Heart right ventricle (tissue), 16 donors: ENCODE data around the gene ATG14. TPM values are rescaled to one million over a fixed set of nuclear protein-coding genes. Genes with fewer than 3 reads are reported as not detected.

ENCODE experiments used
- ATAC-seq, 8 donors: fragments of 200-7000 bp; cut with Tn5 transposase; one replicate each; pipeline ENCODE4 v1.9.1; 2020; ENCODE audit warnings: mild to moderate bottlenecking in 8 of 8, moderate library complexity in 8 of 8, moderate number of reproducible peaks in 1 of 8
- DNase-seq, 2 donors: peaks; one replicate each; pipeline ENCODE4 v3.0.0-alpha.2; 2020
- H3K27ac ChIP-seq, 10 donors: fragments of 200-600 bp; sonication (generic) in 2 of 10; one replicate each; pipeline versions ENCODE4 v1.5.0 to v1.8.0; 2020 to 2022; ENCODE audit warnings: mild to moderate bottlenecking in 3 of 10
- H3K27me3 ChIP-seq, 7 donors: fragments of 200-600 bp; one replicate each; pipeline ENCODE4 v1.8.0; 2021 to 2022; ENCODE audit warnings: mild to moderate bottlenecking in 2 of 7
- H3K36me3 ChIP-seq, 9 donors: fragments of 200-600 bp; sonication (generic) in 1 of 9; one replicate each; pipeline versions ENCODE4 v1.5.0 to v1.8.0; 2020 to 2022; ENCODE audit warnings: mild to moderate bottlenecking in 2 of 9
- H3K4me1 ChIP-seq, 9 donors: fragments of 200-600 bp; sonication (generic) in 1 of 9; one replicate each; pipeline versions ENCODE4 v1.5.0 to v1.8.0; 2020 to 2022; ENCODE audit warnings: mild to moderate bottlenecking in 4 of 9
- H3K4me3 ChIP-seq, 10 donors: fragments of 200-600 bp; sonication (generic) in 2 of 10; one replicate each; pipeline versions ENCODE4 v1.5.0 to v1.8.0; 2020 to 2022; ENCODE audit warnings: mild to moderate bottlenecking in 7 of 10, moderate library complexity in 2 of 10
- H3K9me3 ChIP-seq, 11 donors: fragments of 200-600 bp in 10 of 11; sonication (generic) in 2 of 11; one replicate each; pipeline versions ENCODE4 v1.5.0 to v1.8.0; 2013 to 2022; ENCODE audit warnings: mild to moderate bottlenecking in 2 of 11, control low read depth in 1 of 11, moderate library complexity in 1 of 11
- WGBS, 2 donors: extraction: QIAGEN DNeasy Blood & Tissue Kit; methylation state at CpG; one replicate each; pipeline ENCODE4 v1.1.7; 2013; ENCODE audit warnings: inconsistent platforms in 1 of 2; 5-methylcytosine and 5-hydroxymethylcytosine counted together
- intact Hi-C, 10 donors: fragments of 100-400 bp; cut with DNase I; formaldehyde crosslinking; loops; one replicate each; pipeline versions ENCODE4 v1.11.1 to v1.14.2; 2022
- polyA plus RNA-seq, 2 donors: library from polyadenylated mRNA; stranded (reverse); fragments of 200-250 nt; gene quantifications; one replicate each; pipeline ENCODE4 v1.2.3, GENCODE V29; 2013
- total RNA-seq, 10 donors: library from RNA; stranded (reverse); fragmentation: NEBNext Ultra II Directional in 3 of 10; extraction: Animal tissue kit (Norgen Biotek cat#: 25700) in 3 of 10; gene quantifications; one replicate each; pipeline versions ENCODE4 v1.2.1 to v1.2.4, GENCODE V29; 2021 to 2023
- TF ChIP-seq, protein P1 (sequence below), 9 donors: fragments of 200-600 bp; sonication (generic) in 2 of 9; IDR thresholded peaks; one replicate each; pipeline versions ENCODE4 v1.5.0 to v1.8.0; 2021 to 2022; ENCODE audit warnings: antibody characterized with exemption in 9 of 9, mild to moderate bottlenecking in 5 of 9, moderate library complexity in 1 of 9
- donor health status: Arrhythmogenic right ventricular cardiomyopathy.
- donor health status: ischemic (EF 13 %, LVEDD 7.1; RV severe dilation, severe dysfunction).
- donor health status: healthy with polysubstance abuse.
- donor health status: DM: no; HTN: yes; CAD: no.
- donor health status: DM: no; HTN: no; CAD: no.
- donor health status: ischemic (EF 25% LVEDD 6.9; RV normal size, moderate dysfunction).
- donor health status: ischemic (EF 25% LVEDD 5.7; RV mildly dilated, moderate dysfunction).
- donor health status: healthy.
- donor health status: DM: yes; HTN: yes; CAD: no.
- donor health status: Ischemic cardiomyopathy.
- donor health status: ischemic (EF 35%, LVEDD 5.7; RV mildly dilated, moderate dysfunction).
- donor health status: nonischemic (EF 11% LVEDD 7.7; RV severe dilation, severe dysfunction).
- donor health status: DM: yes; HTN: yes; CAD: no.
- donor health status: PGD.
- donor health status: ischemic (EF 29% LVEDD 5.4; RV normal size, mild dysfunction).
- donor health status: nonischemic (EF 23%, LVEDD 6.1; RV moderate dilation, normal function).

ATG14 gene
- total and polyA plus RNA-seq, 12 donors: 3.5 to 21.9 (median 15.3) TPM

DNA sequence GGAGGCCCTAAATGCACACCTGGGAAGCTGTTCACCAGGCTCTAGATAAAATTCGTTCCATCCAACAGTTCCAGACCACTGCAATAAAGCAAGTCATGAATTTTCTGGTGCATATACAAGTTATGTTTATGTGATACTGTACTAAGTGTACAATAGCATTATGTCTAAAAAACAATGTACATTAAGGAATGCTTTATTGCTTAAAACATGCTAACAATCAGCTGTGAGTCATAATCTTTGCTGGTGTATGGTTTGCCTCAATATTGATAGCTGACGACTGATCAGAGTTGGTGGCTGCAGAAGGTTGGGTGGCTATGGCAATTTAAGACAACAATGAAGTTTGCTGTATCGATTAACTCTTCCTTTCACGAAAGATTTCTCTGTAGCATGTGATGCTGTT, 52.3 kb downstream of the ATG14 start:
- H3K27ac ChIP-seq: no peak overlapping the region
- DNase-seq: no peak
- no peaks in the 10 kb centered on the region for H3K9me3 ChIP-seq
- no peak for ATAC-seq
- no peak overlapping the region for H3K4me3 ChIP-seq
- WGBS, 2 donors: 91 to 94% methylated on average over 4 of the region's 4 CpGs
- TF ChIP-seq, protein P1, sequence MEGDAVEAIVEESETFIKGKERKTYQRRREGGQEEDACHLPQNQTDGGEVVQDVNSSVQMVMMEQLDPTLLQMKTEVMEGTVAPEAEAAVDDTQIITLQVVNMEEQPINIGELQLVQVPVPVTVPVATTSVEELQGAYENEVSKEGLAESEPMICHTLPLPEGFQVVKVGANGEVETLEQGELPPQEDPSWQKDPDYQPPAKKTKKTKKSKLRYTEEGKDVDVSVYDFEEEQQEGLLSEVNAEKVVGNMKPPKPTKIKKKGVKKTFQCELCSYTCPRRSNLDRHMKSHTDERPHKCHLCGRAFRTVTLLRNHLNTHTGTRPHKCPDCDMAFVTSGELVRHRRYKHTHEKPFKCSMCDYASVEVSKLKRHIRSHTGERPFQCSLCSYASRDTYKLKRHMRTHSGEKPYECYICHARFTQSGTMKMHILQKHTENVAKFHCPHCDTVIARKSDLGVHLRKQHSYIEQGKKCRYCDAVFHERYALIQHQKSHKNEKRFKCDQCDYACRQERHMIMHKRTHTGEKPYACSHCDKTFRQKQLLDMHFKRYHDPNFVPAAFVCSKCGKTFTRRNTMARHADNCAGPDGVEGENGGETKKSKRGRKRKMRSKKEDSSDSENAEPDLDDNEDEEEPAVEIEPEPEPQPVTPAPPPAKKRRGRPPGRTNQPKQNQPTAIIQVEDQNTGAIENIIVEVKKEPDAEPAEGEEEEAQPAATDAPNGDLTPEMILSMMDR (IDR thresholded peaks at IDR 0.05): no peak
- H3K4me1 ChIP-seq: peaks cover 0 to 13% (median 0%) of the 10 kb centered on the region in 9 donors
- intact Hi-C loops: loop anchor here in 3 of 10 donors (5.0 to 10.0 kb wide), 2 partner anchors 92 to 145 kb away; no protein-coding TSS in a partner anchor
- H3K27me3 ChIP-seq: no peaks in the 10 kb centered on the region
- peaks cover 0 to 44% (median 3%) of the 10 kb centered on the region in 9 donors for H3K36me3 ChIP-seq

DNA sequence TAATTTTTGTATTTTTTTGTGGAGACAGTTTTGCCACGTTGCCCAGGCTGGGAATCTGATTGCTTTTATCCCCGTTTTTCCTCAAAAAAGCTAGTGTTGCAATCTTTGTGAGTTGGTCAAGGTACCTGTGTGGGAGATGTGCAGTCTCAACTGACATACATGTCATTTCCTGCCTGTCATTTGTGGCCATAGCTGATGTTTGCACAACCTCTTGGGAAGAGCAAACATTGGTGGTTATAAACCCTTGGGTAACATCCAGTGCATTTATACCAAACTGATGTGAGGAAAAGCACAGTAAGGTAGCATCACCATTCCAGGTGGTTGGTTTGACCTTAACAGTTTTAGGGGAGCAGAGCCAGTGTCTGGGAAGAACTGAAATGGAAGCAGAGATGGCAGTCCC, 54.7 kb downstream of the ATG14 start:
- H3K9me3 ChIP-seq: no peaks in the 10 kb centered on the region

DNA sequence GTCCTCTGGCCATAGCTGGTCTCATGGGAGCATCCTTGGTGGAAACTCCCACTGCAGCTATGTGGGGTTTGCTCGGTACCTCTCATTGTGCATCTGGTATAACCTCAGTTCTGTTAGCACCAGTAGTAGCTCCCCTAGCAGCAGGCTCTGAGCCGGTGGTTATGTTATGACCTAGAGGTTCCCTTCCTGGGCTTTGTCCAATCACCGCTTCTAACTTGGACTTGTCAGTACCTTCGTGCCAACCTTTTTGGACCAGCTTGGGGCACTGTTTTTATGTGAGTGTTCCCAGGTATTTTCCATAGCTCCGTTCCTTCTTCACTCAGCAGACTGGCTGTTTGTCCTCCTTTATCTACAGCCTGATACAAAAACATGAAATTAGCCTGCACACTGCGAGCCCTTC, 55.7 kb downstream of the ATG14 start:
- intact Hi-C loops: loop anchor here in 5 of 10 donors (2.0 to 10.0 kb wide), 3 partner anchors 85 to 141 kb away; partner anchors contain the start of gene FBXO34 (in 3 of the 5)
- Histone ChIP-seq H3K36me3 (peaks cover 0 to 57% (median 20%) of the 10 kb centered on the region in 9 donors), H3K27me3 (no peaks in the 10 kb centered on the region), H3K4me1 (peaks cover 0 to 18% (median 0%) of the 10 kb centered on the region in 9 donors), H3K27ac (peak overlapping the region in 1 of 10 donors; percentile 34), H3K4me3 (no peak overlapping the region), H3K9me3 (no peaks in the 10 kb centered on the region)
- WGBS, 2 donors: 56 to 78% methylated on average over 6 of the region's 6 CpGs
- TF ChIP-seq, protein P1 (IDR thresholded peaks at IDR 0.05): no peak
- ATAC-seq: peak in 5 of 8 donors; percentile 37 to 64 (median 43)
- no peak for DNase-seq

More for the DNA sequence above, 54.7 kb downstream of the ATG14 start:
- Histone ChIP-seq H3K27me3 (no peaks in the 10 kb centered on the region), H3K27ac (no peak overlapping the region), H3K4me1 (peaks cover 0 to 18% (median 0%) of the 10 kb centered on the region in 9 donors), H3K36me3 (peaks cover 0 to 49% (median 10%) of the 10 kb centered on the region in 9 donors), H3K4me3 (no peak overlapping the region)
- ATAC-seq (no peak), DNase-seq (no peak)
- TF ChIP-seq, protein P1 (IDR thresholded peaks at IDR 0.05): no peak
- WGBS, 2 donors: 88% methylated on average over 2 of the region's 2 CpGs
- intact Hi-C loops: loop anchor here in 3 of 10 donors (5.0 to 10.0 kb wide), 2 partner anchors 90 to 142 kb away; no protein-coding TSS in a partner anchor

DNA sequence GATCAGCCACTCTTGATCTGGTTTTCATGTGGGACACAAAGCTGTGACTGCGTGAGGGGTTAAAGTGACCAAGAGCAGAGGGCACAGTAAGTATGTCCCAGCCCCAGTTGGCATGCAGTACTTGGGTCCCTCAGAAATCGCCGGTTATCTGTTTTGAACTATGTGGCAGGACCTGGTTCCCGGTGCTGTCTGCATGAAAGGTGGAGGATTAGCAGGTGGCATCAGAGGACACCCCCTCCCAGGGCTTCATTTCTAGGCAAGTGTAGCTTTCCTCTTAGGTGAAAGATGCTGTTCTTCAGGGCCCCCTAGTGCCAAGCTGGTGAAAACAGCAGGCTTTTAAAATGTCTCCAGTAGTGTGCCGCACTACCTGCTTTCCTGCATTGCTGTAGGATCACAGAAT, 57.1 kb downstream of the ATG14 start:
- TF ChIP-seq, protein P1 (IDR thresholded peaks at IDR 0.05): peak; percentile 18 to 73 (median 59)
- Histone ChIP-seq H3K4me3 (no peak overlapping the region), H3K9me3 (no peaks in the 10 kb centered on the region), H3K36me3 (peaks cover 0 to 67% (median 26%) of the 10 kb centered on the region in 9 donors), H3K27ac (no peak overlapping the region), H3K4me1 (peaks cover 0 to 18% (median 0%) of the 10 kb centered on the region in 9 donors), H3K27me3 (no peaks in the 10 kb centered on the region)
- WGBS, 2 donors: 36 to 47% methylated on average over 5 of the region's 5 CpGs
- peak in 1 of 2 donors; percentile 53 for DNase-seq
- ATAC-seq: peak; percentile 40 to 89 (median 78)
- intact Hi-C loops: loop anchor here in 9 of 10 donors (1.0 to 10.0 kb wide), 5 partner anchors 82 to 142 kb away; partner anchors contain the start of gene FBXO34 (in 9 of the 9)
